Measurements from ENCODE around the gene TBRG4.
A peak's percentile ranks its signal among the peaks of the same experiment; 100 is the strongest.

TBRG4 gene

DNA sequence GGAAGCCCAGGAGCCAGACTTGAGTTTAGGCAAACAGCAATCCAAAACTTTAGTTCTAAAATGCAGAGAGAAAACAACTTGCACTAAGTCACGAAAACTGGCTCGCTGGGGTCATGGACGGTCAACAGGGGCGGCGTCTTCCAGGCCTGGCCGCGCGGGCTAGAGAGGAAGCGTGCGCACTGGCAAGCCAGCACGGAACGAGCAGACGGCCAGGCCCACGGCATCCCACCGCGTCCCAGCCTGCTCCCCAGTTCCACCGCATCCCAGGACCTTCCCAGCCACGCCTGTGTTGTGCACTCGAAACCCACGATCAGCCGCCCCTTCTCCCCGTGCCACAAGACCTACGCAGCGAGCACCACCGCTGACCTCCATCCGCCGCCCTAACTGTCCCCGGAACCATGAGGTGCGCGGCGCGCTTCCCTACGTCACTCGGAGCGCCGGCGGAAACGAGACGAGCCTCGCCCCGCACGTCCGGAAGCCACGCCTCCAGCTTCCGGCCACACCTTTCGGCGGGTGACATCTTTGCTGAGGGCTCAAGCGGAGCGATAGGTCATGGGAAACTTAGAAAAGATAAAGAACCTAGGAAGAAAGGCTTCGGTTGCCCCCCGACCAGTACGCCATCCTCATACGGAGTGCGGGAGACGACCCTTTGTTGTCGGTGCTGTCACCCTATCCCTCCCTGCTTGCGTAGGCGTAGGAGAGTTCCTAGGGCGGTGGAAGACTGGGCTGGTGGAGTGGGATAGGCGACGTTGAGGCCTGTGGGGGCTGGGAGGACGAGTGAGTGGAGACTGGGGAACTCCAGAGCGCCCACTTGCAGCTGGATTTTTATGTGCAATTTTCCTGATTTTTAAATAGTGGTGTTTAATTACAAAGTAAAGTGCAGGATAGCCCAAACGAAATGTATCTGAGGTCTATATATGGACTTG, at the start of gene TBRG4:
Gene TBRG4 (minus strand): TSS at position 400 of the 926 bp plus-strand sequence. CDS start 2,460 bp downstream, outside the sequence.
- Histone ChIP-seq H3K36me3 (peaks cover 29% of the 10 kb centered on the region), H3K27me3 (no peaks in the 10 kb centered on the region), H3K27ac (peak within 1 kb of the TSS; percentile 95), H3K9me3 (no peaks in the 10 kb centered on the region), H3K4me2 (peak within 1 kb of the TSS; percentile 87), H3K4me3 (peak within 1 kb of the TSS; percentile 82), H4K20me1 (peaks cover 40% of the 10 kb centered on the region), H3K4me1 (peaks cover 58% of the 10 kb centered on the region), H3K9ac (peak within 1 kb of the TSS; percentile 97)
- TF ChIP-seq Cebpa-rat (IDR thresholded peaks at IDR 0.05) = no peak

DNA sequence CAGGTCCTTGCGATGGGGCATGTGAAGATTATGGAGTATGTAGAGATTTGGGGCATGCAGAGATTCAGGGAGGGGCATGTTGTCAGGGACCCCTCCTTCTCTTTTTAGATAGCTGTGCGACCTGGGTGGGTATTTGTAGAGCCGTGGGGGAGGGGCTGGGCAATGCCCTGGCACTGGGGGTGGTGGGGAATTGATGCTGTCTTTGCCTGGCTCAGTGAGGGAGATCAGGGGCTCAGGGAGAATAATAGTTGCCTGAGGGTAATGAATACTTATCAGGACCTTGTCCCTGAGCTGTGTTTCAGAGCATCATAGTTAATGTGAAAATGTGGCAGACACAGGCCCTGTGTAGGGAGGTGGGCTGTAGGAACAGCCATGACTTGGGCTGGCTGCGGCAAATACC, 49.6 kb upstream of the TBRG4 start:
- peaks cover 28% of the 10 kb centered on the region for H3K9me3 ChIP-seq
- peaks cover 30% of the 10 kb centered on the region for H3K4me1 ChIP-seq
- peak overlapping the region; percentile 78 for H3K4me2 ChIP-seq
- no peaks in the 10 kb centered on the region for H4K20me1 ChIP-seq
- no peaks in the 10 kb centered on the region for H3K36me3 ChIP-seq
- H3K27me3 ChIP-seq = peaks cover 33% of the 10 kb centered on the region
- no peak for TF ChIP-seq Cebpa-rat (IDR thresholded peaks at IDR 0.05)
- peak overlapping the region; percentile 52; the same call in 1 of the 2 replicates for H3K9ac ChIP-seq
- no peak overlapping the region for H3K4me3 ChIP-seq
- peak overlapping the region; percentile 81 for H3K27ac ChIP-seq

DNA sequence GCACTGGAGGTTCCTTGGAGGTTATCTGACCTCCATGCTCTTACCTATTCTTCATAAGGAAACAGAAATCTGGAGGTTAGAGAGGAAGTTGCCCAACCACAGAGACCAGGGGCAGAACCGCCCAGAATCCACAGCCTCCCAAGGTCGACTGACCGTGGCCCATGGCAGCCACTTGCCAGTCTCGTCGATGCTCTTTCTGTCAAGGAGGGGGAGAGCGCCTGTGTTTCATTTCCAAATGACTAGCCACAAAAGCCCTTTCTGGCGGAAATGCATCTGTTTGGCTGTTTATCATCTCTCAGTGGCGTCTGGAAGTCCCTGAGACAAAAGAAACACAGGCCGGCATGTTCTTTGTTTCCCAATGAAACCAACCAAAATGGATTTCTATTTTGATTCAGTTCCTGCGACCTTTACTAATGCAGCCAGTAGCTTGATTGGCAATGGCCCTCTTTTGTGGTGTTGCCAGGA, 49.0 kb upstream of the TBRG4 start:
- Histone ChIP-seq H3K27ac (peak overlapping the region; percentile 81), H3K27me3 (peaks cover 39% of the 10 kb centered on the region), H3K9me3 (peaks cover 28% of the 10 kb centered on the region), H3K9ac (peak overlapping the region; percentile 52; the same call in 1 of the 2 replicates), H3K4me3 (no peak overlapping the region), H3K36me3 (no peaks in the 10 kb centered on the region), H4K20me1 (no peaks in the 10 kb centered on the region), H3K4me1 (peaks cover 30% of the 10 kb centered on the region), H3K4me2 (peak overlapping the region; percentile 78)
- TF ChIP-seq Cebpa-rat (IDR thresholded peaks at IDR 0.05) = no peak

DNA sequence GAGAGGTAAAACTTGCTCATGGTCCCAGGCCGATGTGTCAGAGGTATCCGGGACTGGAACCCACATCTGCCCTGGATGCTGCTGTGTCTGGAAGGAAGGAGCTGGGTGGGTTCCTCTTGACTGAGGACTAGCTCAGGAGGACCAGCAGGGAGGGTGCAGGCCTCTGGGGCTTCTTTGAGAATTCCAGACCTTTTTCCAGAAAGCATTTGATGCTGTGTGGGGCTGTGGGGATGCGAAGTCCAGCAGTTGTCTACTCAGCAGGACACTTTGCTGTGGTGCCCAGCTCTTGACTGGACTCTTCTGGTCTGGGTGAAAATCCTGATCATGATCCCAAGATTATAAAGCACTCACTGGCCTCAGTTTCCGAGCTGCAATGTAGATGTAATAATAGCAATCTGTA, 47.8 kb upstream of the TBRG4 start:
- peaks cover 21% of the 10 kb centered on the region for H3K9me3 ChIP-seq
- no peaks in the 10 kb centered on the region for H4K20me1 ChIP-seq
- no peak overlapping the region for H3K9ac ChIP-seq
- no peak overlapping the region for H3K4me3 ChIP-seq
- no peak for TF ChIP-seq Cebpa-rat (IDR thresholded peaks at IDR 0.05)
- no peaks in the 10 kb centered on the region for H3K36me3 ChIP-seq
- H3K27ac ChIP-seq = no peak overlapping the region
- peaks cover 39% of the 10 kb centered on the region for H3K27me3 ChIP-seq
- H3K4me1 ChIP-seq = peaks cover 32% of the 10 kb centered on the region
- no peak overlapping the region for H3K4me2 ChIP-seq

DNA sequence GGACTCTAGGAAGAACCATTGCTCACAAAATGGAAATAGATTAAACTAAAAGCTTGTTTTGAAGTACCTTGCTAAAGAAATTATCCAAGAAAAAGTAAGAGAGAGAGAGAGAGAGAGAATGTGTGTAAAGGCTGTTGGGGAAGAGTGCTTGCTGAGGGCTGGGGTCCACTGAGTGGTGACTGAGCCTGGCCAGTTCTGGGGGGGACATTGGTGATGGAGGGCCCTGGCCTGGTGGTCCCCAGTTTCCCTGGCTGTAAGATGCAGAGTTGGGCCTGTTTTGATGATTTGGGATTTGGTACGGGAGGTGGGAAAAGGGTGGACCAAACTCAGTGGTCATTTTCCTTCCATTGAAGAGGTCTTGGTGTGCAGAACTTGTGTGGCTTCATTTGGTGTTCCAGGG, 47.0 kb upstream of the TBRG4 start:
- Histone ChIP-seq H3K9ac (no peak overlapping the region), H3K9me3 (peaks cover 12% of the 10 kb centered on the region; the same call in 1 of the 2 replicates)

DNA sequence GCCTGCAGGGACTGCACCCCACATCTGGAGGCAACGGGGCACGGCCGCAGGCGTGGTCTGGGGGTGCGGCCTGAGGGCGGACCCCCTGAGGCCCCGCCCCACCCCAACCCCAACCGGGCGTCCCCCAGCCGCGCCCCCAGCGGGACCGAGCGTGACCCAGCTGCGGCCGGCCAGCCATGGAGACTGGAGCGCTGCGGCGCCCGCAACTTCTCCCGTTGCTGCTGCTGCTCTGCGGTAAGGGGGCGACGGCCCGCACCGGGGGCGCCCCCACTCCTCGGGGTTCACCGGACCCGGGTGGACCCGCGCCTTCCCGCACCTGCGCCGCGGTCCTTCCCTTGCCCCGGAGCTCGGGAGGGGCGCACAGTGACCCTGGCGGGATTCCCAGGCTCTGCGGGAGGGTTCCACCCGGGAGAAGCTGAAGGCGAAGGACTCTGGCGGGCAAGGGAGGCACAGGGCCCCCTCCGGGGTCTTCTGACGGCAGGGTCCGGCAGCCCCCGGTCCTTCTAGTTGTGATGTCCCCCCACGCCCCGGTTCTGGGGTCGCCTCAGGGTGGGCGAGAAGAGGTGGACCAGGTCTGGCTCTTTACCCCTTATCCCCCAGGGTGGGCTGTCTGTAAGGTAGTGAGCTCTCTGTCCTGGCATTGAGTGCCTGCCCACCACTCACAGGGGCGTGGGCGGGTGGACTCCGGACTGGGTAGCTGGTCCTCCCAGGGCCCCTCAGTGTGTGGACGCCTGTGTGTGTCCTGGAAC, 46.3 kb upstream of the TBRG4 start, which contains the start of gene RAMP3:
Gene RAMP3 (plus strand): TSS at position 139 of the 749 bp plus-strand sequence. CDS start 38 bp downstream, at position 177.
- peaks cover 7% of the 10 kb centered on the region; the same call in 1 of the 2 replicates for H3K9me3 ChIP-seq
- peaks cover 46% of the 10 kb centered on the region for H3K4me1 ChIP-seq
- H3K9ac ChIP-seq = no peak within 1 kb of the TSS
- H3K36me3 ChIP-seq = no peaks in the 10 kb centered on the region
- no peak within 1 kb of the TSS for H3K27ac ChIP-seq
- H3K27me3 ChIP-seq = peaks cover 39% of the 10 kb centered on the region
- no peaks in the 10 kb centered on the region for H4K20me1 ChIP-seq
- no peak within 1 kb of the TSS; the same call in 1 of the 2 replicates for H3K4me3 ChIP-seq
- TF ChIP-seq Cebpa-rat (IDR thresholded peaks at IDR 0.05) = no peak
- H3K4me2 ChIP-seq = peak within 1 kb of the TSS; percentile 63

More for the DNA sequence above, 47.0 kb upstream of the TBRG4 start:
- H3K4me1 ChIP-seq = peaks cover 40% of the 10 kb centered on the region
- TF ChIP-seq Cebpa-rat (IDR thresholded peaks at IDR 0.05) = no peak
- no peak overlapping the region; the same call in 1 of the 2 replicates for H3K4me2 ChIP-seq
- no peaks in the 10 kb centered on the region for H3K36me3 ChIP-seq
- no peak overlapping the region for H3K27ac ChIP-seq
- no peak overlapping the region for H3K4me3 ChIP-seq
- H4K20me1 ChIP-seq = no peaks in the 10 kb centered on the region
- H3K27me3 ChIP-seq = peaks cover 39% of the 10 kb centered on the region

DNA sequence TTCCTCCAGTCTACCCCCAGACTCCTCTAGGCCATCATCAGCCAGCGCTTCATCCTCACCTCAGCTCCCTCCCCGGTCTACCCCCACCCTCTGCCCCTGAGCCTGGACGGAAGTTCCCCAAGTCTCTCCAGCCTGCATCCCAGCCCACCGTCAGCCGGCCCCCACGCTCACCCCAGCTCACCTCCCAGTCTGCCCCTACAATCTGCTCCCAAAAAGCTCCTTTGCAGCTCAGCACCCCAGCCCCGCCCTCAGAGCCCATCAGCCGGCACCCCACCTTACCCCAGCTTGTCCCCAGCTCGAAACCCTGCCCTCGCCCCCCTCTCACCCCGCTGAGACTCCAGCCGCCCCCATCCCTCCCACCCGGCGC, 45.8 kb upstream of the TBRG4 start:
- Histone ChIP-seq H4K20me1 (no peaks in the 10 kb centered on the region), H3K4me2 (peak overlapping the region; percentile 63), H3K9ac (no peak overlapping the region), H3K36me3 (no peaks in the 10 kb centered on the region), H3K4me1 (peaks cover 52% of the 10 kb centered on the region), H3K4me3 (no peak overlapping the region), H3K27ac (no peak overlapping the region), H3K27me3 (peaks cover 39% of the 10 kb centered on the region), H3K9me3 (peaks cover 7% of the 10 kb centered on the region; the same call in 1 of the 2 replicates)
- TF ChIP-seq Cebpa-rat (IDR thresholded peaks at IDR 0.05) = no peak

DNA sequence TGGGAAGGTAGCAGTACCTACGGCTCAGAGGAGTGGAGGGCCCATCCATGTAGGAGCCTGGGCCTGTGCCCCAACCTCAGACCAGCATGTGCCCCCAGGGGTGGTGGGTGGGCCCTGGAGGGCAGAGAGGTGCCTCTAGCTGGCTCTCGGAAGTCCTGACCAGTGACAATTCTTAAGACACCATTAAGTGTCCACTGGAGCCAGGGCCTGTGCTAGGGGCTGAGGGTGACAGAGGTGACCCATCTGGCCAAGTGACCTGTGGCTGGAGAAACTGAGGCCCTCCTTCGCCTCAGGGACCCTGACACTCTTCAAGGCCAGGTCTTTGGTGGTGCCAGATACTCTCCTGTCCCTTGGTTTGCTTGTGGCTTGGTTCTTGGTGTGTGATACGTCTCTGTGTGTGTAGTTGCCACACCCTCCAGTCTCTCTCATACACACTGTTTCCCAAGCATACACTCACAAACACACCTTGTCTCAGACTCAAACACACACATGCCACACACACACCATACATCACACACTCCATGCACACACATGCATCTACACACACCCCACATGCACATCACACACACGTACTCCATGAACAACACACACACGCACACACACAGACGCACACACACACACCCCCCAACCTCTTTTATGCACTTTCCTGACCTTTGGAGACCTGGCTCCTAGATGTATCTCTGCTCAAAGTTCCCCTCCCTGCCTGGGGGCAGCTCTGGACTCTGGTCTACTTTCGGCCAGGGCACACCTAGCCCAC, 45.2 kb upstream of the TBRG4 start:
- Histone ChIP-seq H3K4me3 (no peak overlapping the region), H3K27ac (no peak overlapping the region), H3K36me3 (no peaks in the 10 kb centered on the region), H3K4me1 (peaks cover 48% of the 10 kb centered on the region), H3K27me3 (peaks cover 39% of the 10 kb centered on the region), H3K4me2 (peak overlapping the region; percentile 63; the same call in 1 of the 2 replicates), H3K9me3 (peaks cover 7% of the 10 kb centered on the region; the same call in 1 of the 2 replicates), H3K9ac (no peak overlapping the region), H4K20me1 (no peaks in the 10 kb centered on the region)
- no peak for TF ChIP-seq Cebpa-rat (IDR thresholded peaks at IDR 0.05)

DNA sequence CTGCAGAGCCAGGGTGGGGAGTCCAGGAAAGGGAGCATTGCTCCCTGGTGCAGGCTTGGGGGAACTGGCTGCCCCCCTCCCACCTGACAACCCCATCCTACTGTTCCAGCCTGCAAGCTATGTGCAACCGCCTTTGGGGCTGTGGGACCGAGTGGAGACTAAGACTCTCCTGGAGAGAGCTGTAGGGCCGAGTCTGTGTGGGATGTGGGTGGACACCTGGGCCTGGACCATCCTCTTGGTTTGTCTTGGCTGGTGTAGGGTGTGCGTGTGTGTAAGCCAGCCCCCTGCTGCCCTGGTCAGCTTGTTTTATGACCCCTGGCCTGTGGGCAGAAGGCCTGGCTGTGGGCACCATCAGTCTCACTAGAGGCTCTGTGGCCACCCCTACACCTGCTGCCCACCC, 44.4 kb upstream of the TBRG4 start:
- Histone ChIP-seq H3K4me3 (no peak overlapping the region), H3K4me1 (peaks cover 41% of the 10 kb centered on the region), H3K4me2 (no peak overlapping the region), H3K27me3 (peaks cover 39% of the 10 kb centered on the region), H3K9ac (no peak overlapping the region), H3K9me3 (peaks cover 7% of the 10 kb centered on the region; the same call in 1 of the 2 replicates), H4K20me1 (no peaks in the 10 kb centered on the region), H3K36me3 (no peaks in the 10 kb centered on the region), H3K27ac (no peak overlapping the region)
- TF ChIP-seq Cebpa-rat (IDR thresholded peaks at IDR 0.05) = no peak

All from BLaER1 (cell line).